Activated naive CD4-positive, alpha-beta T cell treated with anti-CD3 and anti-CD28 coated beads for 36 hours (primary cell): Measurements from ENCODE around the gene ST6GALNAC5. TPM values are rescaled to one million over a fixed set of nuclear protein-coding genes. Genes with fewer than 3 reads are reported as not detected.
"Not testable (repeated sequence)": the region's sequence is repeated elsewhere in the genome, so short reads cannot be mapped to it uniquely, and the experiment has no call there.

Experiments
- CTCF ChIA-PET: fragments of 350-600 bp; sonication (Branson Sonifier 250); formaldehyde crosslinking; loops from one replicate; lab custom pipeline; 2021; ENCODE audit warnings: antibody characterized with exemption; lab: Charles Lee
- DNase-seq: peaks from one replicate; pipeline ENCODE4 v3.0.0-alpha.2; 2020
- H3K27ac Mint-ChIP-seq: one replicate; pipeline ENCODE4 v1.8.0; 2021; ENCODE audit warnings: mild to moderate bottlenecking, mixed read lengths
- H3K27me3 Mint-ChIP-seq: one replicate; pipeline ENCODE4 v1.8.0; 2021; ENCODE audit warnings: low read depth, mixed read lengths
- H3K36me3 Mint-ChIP-seq: one replicate; pipeline ENCODE4 v1.8.0; 2021; ENCODE audit warnings: low read depth, mixed read lengths
- H3K4me1 Mint-ChIP-seq: one replicate; pipeline ENCODE4 v1.8.0; 2021; ENCODE audit warnings: low read depth, mixed read lengths
- H3K4me3 Mint-ChIP-seq: one replicate; pipeline ENCODE4 v1.8.0; 2021; ENCODE audit warnings: mild to moderate bottlenecking, moderate library complexity, mixed read lengths
- H3K9me3 Mint-ChIP-seq: one replicate; pipeline ENCODE4 v1.8.0; 2021; ENCODE audit warnings: mixed read lengths
- intact Hi-C: fragments of 100-400 bp; cut with micrococcal nuclease; formaldehyde crosslinking; loops from one replicate; pipeline ENCODE4 v1.15.1; 2023
- total RNA-seq, 2 experiments: library from RNA; stranded (reverse); gene quantifications; one replicate each; pipeline ENCODE4 v1.2.3, GENCODE V29; 2021

The ST6GALNAC5 gene
- total RNA-seq, 2 experiments from 2014 or later, result not detected

GRCh38 chr1:76944942-76945341 lies 77.7 kb downstream of the ST6GALNAC5 start:
- CTCF ChIA-PET, result no interaction called here
- no peaks in the 10 kb centered on the region for H3K4me1 Mint-ChIP-seq
- intact Hi-C loops, result no loop called here
- no peak for DNase-seq
- H3K27ac Mint-ChIP-seq, result no peak overlapping the region
- H3K9me3 Mint-ChIP-seq, result no peaks in the 10 kb centered on the region
- H3K36me3 Mint-ChIP-seq, result no peaks in the 10 kb centered on the region
- no peaks in the 10 kb centered on the region for H3K27me3 Mint-ChIP-seq
- no peak overlapping the region for H3K4me3 Mint-ChIP-seq

DNA sequence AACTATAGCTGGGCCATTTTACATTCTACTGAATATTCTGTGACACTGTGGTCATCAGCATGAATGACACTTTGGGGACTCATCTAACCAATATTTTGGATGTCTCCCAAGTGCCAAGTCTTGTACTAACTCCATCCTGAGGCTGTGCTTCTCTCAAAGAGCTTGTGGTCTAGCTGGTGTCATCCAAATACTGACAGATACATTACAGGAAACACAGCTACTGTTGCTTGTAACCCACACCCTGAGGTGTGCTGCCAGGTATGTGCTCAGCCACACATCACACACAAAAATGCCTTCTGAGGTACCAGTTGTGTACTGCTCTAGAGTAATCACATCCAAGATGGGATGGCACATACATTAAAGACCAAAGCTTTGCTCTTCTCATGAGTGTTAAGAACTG lies 81.6 kb downstream of the ST6GALNAC5 start:
- Mint-ChIP-seq H3K9me3 (no peaks in the 10 kb centered on the region), H3K4me3 (no peak overlapping the region), H3K27ac (no peak overlapping the region), H3K27me3 (no peaks in the 10 kb centered on the region), H3K4me1 (no peaks in the 10 kb centered on the region), H3K36me3 (no peaks in the 10 kb centered on the region)
- CTCF ChIA-PET, result interaction anchor here (1.0 kb wide), 1 partner anchor 43 kb away, joined by 3 read pairs; no protein-coding TSS in a partner anchor
- intact Hi-C loops, result no loop called here
- no peak for DNase-seq

DNA sequence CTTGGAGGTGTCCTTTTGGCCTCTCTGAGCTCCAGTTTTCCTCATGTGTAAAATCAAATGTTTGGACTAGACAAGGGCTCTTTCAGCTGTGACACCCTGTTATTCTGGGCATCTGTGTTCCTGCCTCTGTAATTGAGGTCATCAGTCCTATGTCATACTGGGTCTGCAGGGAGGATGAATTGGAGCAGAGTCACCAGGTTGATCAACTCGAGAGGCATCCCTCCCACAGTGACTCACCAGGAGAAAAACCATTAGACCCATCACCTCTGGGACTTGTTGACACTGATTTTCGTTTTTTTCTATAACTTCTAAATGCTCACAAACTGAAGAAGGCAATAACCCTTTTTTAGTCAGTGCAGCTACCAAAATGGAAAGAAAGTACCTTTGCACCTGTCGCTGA lies 82.2 kb downstream of the ST6GALNAC5 start:
- H3K36me3 Mint-ChIP-seq, result no peaks in the 10 kb centered on the region
- CTCF ChIA-PET, result no interaction called here
- H3K4me3 Mint-ChIP-seq, result no peak overlapping the region
- no peak overlapping the region for H3K27ac Mint-ChIP-seq
- H3K4me1 Mint-ChIP-seq, result no peaks in the 10 kb centered on the region
- no peak for DNase-seq
- intact Hi-C loops, result no loop called here
- H3K27me3 Mint-ChIP-seq, result no peaks in the 10 kb centered on the region
- H3K9me3 Mint-ChIP-seq, result no peaks in the 10 kb centered on the region

GRCh38 chr1:76950306-76950705 lies 83.0 kb downstream of the ST6GALNAC5 start:
- Mint-ChIP-seq H3K4me1 (no peaks in the 10 kb centered on the region), H3K36me3 (no peaks in the 10 kb centered on the region), H3K9me3 (no peaks in the 10 kb centered on the region), H3K27me3 (no peaks in the 10 kb centered on the region), H3K27ac (no peak overlapping the region), H3K4me3 (no peak overlapping the region)
- CTCF ChIA-PET, result no interaction called here
- intact Hi-C loops, result no loop called here
- DNase-seq, result no peak

DNA sequence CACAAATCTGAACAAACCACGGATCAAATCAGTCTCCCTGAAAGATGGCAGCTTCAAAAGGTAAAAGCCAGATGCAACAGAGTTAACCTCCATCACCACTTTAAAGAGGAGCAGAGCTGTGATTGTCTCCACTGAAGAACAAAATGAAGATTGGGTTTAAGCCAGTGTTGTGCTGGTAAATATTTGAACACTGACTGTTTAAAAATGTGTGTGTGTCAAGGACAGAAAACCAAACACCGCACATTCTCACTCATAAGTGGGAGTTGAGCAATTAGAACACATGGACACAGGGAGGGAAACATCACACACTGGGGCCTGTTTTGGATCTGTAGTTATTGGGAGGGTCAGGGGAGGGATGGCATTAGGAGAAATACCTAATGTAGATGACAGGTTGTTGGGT lies 83.9 kb downstream of the ST6GALNAC5 start:
- H3K36me3 Mint-ChIP-seq, result no peaks in the 10 kb centered on the region
- H3K27ac Mint-ChIP-seq, result no peak overlapping the region
- CTCF ChIA-PET, result interaction anchor here (0.5 to 0.6 kb wide), 2 partner anchors 23 to 129 kb away, joined by 3 to 4 read pairs; no protein-coding TSS in a partner anchor
- DNase-seq, result no peak
- no peaks in the 10 kb centered on the region for H3K4me1 Mint-ChIP-seq
- intact Hi-C loops, result no loop called here
- no peaks in the 10 kb centered on the region for H3K27me3 Mint-ChIP-seq
- no peak overlapping the region for H3K4me3 Mint-ChIP-seq
- no peaks in the 10 kb centered on the region for H3K9me3 Mint-ChIP-seq

GRCh38 chr1:76955652-76956051 lies 88.4 kb downstream of the ST6GALNAC5 start:
- no peak overlapping the region for H3K27ac Mint-ChIP-seq
- H3K4me3 Mint-ChIP-seq, result no peak overlapping the region
- no peaks in the 10 kb centered on the region for H3K36me3 Mint-ChIP-seq
- H3K9me3 Mint-ChIP-seq, result no peaks in the 10 kb centered on the region
- no peak for DNase-seq
- no peaks in the 10 kb centered on the region for H3K4me1 Mint-ChIP-seq
- intact Hi-C loops, result no loop called here
- H3K27me3 Mint-ChIP-seq, result no peaks in the 10 kb centered on the region
- CTCF ChIA-PET, result no interaction called here

- no peaks in the 10 kb centered on the region for H3K27me3 Mint-ChIP-seq
- no peaks in the 10 kb centered on the region for H3K4me1 Mint-ChIP-seq
- CTCF ChIA-PET, result no interaction called here
- H3K27ac Mint-ChIP-seq, result no peak overlapping the region
- DNase-seq, result no peak
- intact Hi-C loops, result no loop called here
- no peak overlapping the region for H3K4me3 Mint-ChIP-seq
- H3K9me3 Mint-ChIP-seq, result no peaks in the 10 kb centered on the region
- H3K36me3 Mint-ChIP-seq, result no peaks in the 10 kb centered on the region
These were observed 90.7 kb downstream of the ST6GALNAC5 start for GRCh38 chr1:76957961-76958360.

DNA sequence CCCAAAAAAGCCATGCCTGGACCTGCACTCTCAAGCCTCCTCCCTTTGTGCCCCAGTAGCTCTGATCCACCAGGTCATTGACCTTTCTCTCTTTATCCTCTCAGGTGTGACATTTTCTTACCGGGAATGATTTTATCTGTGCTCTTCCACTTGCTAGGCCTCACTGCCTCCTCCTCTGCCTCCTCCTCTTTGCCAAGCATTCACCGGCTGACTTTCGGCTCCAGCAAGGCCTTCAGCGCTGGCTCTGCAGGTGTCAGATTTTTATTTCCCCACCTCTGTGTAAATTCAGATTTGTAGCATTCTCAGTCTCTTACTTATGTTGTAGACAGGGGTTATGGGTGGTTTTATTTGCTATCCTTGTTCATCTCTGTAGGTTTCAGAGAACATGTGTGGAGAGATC lies 91.5 kb downstream of the ST6GALNAC5 start:
- CTCF ChIA-PET, result no interaction called here
- no peaks in the 10 kb centered on the region for H3K36me3 Mint-ChIP-seq
- intact Hi-C loops, result no loop called here
- no peaks in the 10 kb centered on the region for H3K4me1 Mint-ChIP-seq
- no peak overlapping the region for H3K27ac Mint-ChIP-seq
- H3K4me3 Mint-ChIP-seq, result no peak overlapping the region
- H3K27me3 Mint-ChIP-seq, result no peaks in the 10 kb centered on the region
- no peak for DNase-seq
- no peaks in the 10 kb centered on the region for H3K9me3 Mint-ChIP-seq

DNA sequence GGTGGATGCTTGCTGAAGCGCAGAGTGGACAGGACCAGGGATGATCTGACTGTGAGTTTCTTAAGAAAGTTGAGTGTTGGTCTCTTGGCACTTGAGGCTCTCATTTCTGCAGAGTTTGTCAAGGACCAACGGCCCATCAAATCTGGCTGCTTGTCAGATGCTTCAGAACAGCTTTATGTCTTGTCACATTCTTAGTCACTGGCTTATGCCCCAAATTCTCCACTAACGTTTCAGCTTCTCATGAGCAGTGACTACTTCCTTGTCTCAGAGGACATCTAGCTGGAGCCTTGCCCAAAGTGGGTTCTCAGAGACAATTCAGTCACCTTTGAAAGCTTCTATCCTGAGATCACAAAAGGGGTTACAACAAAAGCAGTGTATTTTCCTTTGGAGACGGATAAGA lies 92.3 kb downstream of the ST6GALNAC5 start:
- Mint-ChIP-seq H3K27ac (no peak overlapping the region), H3K9me3 (no peaks in the 10 kb centered on the region), H3K27me3 (no peaks in the 10 kb centered on the region), H3K4me3 (no peak overlapping the region), H3K4me1 (no peaks in the 10 kb centered on the region), H3K36me3 (no peaks in the 10 kb centered on the region)
- intact Hi-C loops, result no loop called here
- CTCF ChIA-PET, result no interaction called here
- DNase-seq, result no peak

- no peaks in the 10 kb centered on the region for H3K4me1 Mint-ChIP-seq
- intact Hi-C loops, result no loop called here
- H3K27ac Mint-ChIP-seq, result no peak overlapping the region
- H3K9me3 Mint-ChIP-seq, result peaks cover 6% of the 10 kb centered on the region
- no peaks in the 10 kb centered on the region for H3K27me3 Mint-ChIP-seq
- no peak for DNase-seq
- CTCF ChIA-PET, result no interaction called here
- H3K4me3 Mint-ChIP-seq, result no peak overlapping the region
- no peaks in the 10 kb centered on the region for H3K36me3 Mint-ChIP-seq
These were observed 94.0 kb downstream of the ST6GALNAC5 start for GRCh38 chr1:76961181-76961819.

- no peak overlapping the region for H3K27ac Mint-ChIP-seq
- no peaks in the 10 kb centered on the region for H3K36me3 Mint-ChIP-seq
- H3K4me1 Mint-ChIP-seq, result no peaks in the 10 kb centered on the region
- CTCF ChIA-PET, result no interaction called here
- no peak overlapping the region for H3K4me3 Mint-ChIP-seq
- peaks cover 6% of the 10 kb centered on the region for H3K9me3 Mint-ChIP-seq
- DNase-seq, result no peak
- H3K27me3 Mint-ChIP-seq, result no peaks in the 10 kb centered on the region
- intact Hi-C loops, result no loop called here
These were observed 94.5 kb downstream of the ST6GALNAC5 start for GRCh38 chr1:76961820-76962207.

DNA sequence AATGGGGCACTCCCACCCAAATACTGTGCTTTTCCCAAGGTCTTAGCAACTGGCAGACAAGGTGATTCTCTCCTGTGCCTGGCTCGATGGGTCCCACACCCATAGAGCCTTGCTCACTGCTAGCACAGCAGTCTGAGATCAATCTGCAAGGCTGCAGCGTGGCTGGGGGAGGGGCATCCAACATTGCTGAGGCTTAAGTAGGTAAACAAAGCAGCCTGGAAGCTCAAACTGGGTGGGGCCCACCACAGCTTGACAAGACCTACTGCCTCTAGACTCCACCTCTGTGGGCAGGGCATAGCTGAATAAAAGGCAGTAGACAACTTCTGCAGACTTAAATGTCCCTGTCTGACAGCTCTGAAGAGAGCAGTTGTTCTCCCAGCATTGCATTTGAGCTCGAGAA lies 114.0 kb downstream of the ST6GALNAC5 start:
- peaks cover 14% of the 10 kb centered on the region for H3K9me3 Mint-ChIP-seq
- intact Hi-C loops, H3K27me3 Mint-ChIP-seq, H3K36me3 Mint-ChIP-seq, H3K27ac Mint-ChIP-seq, H3K4me3 Mint-ChIP-seq, H3K4me1 Mint-ChIP-seq, CTCF ChIA-PET, DNase-seq: not testable (repeated sequence)

DNA sequence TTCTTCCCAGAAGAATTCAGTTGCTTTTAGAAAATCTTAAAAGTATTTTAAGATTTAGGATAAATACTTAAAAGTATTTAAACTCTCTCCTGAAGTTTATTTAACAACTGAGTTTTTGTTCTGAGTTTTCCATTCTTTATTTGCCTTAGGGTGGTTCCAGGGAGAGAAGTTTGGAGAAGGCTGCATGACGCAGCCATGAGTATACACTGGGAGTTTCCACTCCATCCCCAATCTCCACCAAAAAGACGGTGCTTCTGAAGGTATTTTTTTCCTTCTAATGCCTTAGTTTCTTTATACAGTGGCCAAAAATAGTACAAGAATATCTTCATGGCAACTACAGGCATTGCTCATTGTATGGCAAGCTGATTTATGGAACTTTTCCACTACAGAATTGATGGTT lies 122.7 kb downstream of the ST6GALNAC5 start:
- Mint-ChIP-seq H3K27me3 (no peaks in the 10 kb centered on the region), H3K36me3 (no peaks in the 10 kb centered on the region), H3K27ac (no peak overlapping the region), H3K9me3 (no peaks in the 10 kb centered on the region), H3K4me1 (no peaks in the 10 kb centered on the region), H3K4me3 (no peak overlapping the region)
- intact Hi-C loops, result no loop called here
- CTCF ChIA-PET, result no interaction called here
- DNase-seq, result no peak
